IMR-90 (cell line): ENCODE measurements around the gene RAP1GAP2. TPM values are rescaled to one million over a fixed set of nuclear protein-coding genes. Genes with fewer than 3 reads are reported as not detected.

Experiments
- ATAC-seq: fragments of 200-7000 bp; cut with Tn5 transposase; 2 replicates; pipeline ENCODE4 v1.9.1; 2020; ENCODE audit warnings: low read depth, mild to moderate bottlenecking, moderate library complexity
- BruUV-seq: library from RNA; stranded (reverse); fragments of 400-500 nt; replicated peaks from 2 replicates; lab custom pipeline; 2021; lab: Mats Ljungman, UMichigan
- CTCF ChIA-PET: fragments of 300-600 bp; formaldehyde crosslinking; extraction: SDS; loops from one replicate; lab custom pipeline; 2021; ENCODE audit warnings: antibody characterized with exemption; lab: Yijun Ruan, JAX
- POLR2A ChIA-PET: fragments of 300-600 bp; sonication (Branson Sonifier 250); formaldehyde crosslinking; loops from one replicate; lab custom pipeline; 2022; ENCODE audit warnings: antibody characterized with exemption; ENCODE audit not compliant: unreplicated experiment; lab: Charles Lee
- DNase-seq: peaks from one replicate; pipeline ENCODE4 v3.0.0; 2013
- H2AFZ ChIP-seq: replicated peaks from 2 replicates; pipeline ENCODE3; 2013; ENCODE audit warnings: low read length, mild to moderate bottlenecking; ENCODE audit not compliant: poor library complexity
- H2AK5ac ChIP-seq: 2 replicates; pipeline ENCODE4 v1.6.1; 2013; ENCODE audit warnings: low read depth, low read length, inconsistent platforms
- H2AK9ac ChIP-seq: replicated peaks from 2 replicates; pipeline ENCODE3; 2013; ENCODE audit warnings: mild to moderate bottlenecking, low read depth, low read length, moderate library complexity; ENCODE audit not compliant: poor library complexity
- H2BK120ac ChIP-seq: 2 replicates; pipeline ENCODE4 v1.6.1; 2013; ENCODE audit warnings: low read depth, low read length, inconsistent platforms
- H2BK15ac ChIP-seq: 3 replicates; pipeline ENCODE4 v1.6.1; 2013; ENCODE audit warnings: low read depth, low read length, inconsistent platforms
- H2BK20ac ChIP-seq: 2 replicates; pipeline ENCODE4 v1.6.1; 2013; ENCODE audit warnings: low read depth, mild to moderate bottlenecking, inconsistent platforms, low read length, moderate library complexity
- H2BK5ac ChIP-seq: 2 replicates; pipeline ENCODE4 v1.6.1; 2013; ENCODE audit warnings: mild to moderate bottlenecking, low read depth, low read length, inconsistent platforms; ENCODE audit not compliant: poor library complexity, severe bottlenecking
- H3K14ac ChIP-seq: replicated peaks from 2 replicates; pipeline ENCODE4 v1.6.1; 2013; ENCODE audit warnings: low read depth, low read length, inconsistent platforms
- H3K18ac ChIP-seq: 2 replicates; pipeline ENCODE4 v1.6.1; 2013; ENCODE audit warnings: low read depth, low read length, control low read depth
- H3K23ac ChIP-seq: 2 replicates; pipeline ENCODE4 v1.6.1; 2013; ENCODE audit warnings: low read depth, low read length, inconsistent platforms
- H3K27ac ChIP-seq: 2 replicates; pipeline ENCODE4 v1.5.1; 2013; ENCODE audit warnings: mild to moderate bottlenecking, control low read depth, low read length; ENCODE audit not compliant: insufficient read depth
- H3K27me3 ChIP-seq: 2 replicates; pipeline ENCODE4 v1.6.1; 2013; ENCODE audit warnings: low read length; ENCODE audit not compliant: control insufficient read depth, insufficient read depth
- H3K36me3 ChIP-seq: 2 replicates; pipeline ENCODE4 v1.6.1; 2013; ENCODE audit warnings: low read length, mixed read lengths; ENCODE audit not compliant: control insufficient read depth, insufficient read depth
- H3K4ac ChIP-seq: 2 replicates; pipeline ENCODE4 v1.6.1; 2013; ENCODE audit warnings: low read depth, low read length, inconsistent platforms
- H3K4me1 ChIP-seq: 2 replicates; pipeline ENCODE4 v1.6.1; 2013; ENCODE audit warnings: low read length, mixed read lengths; ENCODE audit not compliant: control insufficient read depth, insufficient read depth
- H3K4me2 ChIP-seq: 2 replicates; pipeline ENCODE4 v1.6.1; 2013; ENCODE audit warnings: low read depth, mild to moderate bottlenecking, control low read depth, low read length, moderate library complexity
- H3K4me3 ChIP-seq: 2 replicates; pipeline ENCODE4 v1.5.1; 2013; ENCODE audit warnings: low read depth, mild to moderate bottlenecking, control low read depth, low read length, moderate library complexity; ENCODE audit not compliant: insufficient read depth
- H3K56ac ChIP-seq: 2 replicates; pipeline ENCODE4 v1.6.1; 2013; ENCODE audit warnings: low read length, inconsistent platforms; ENCODE audit not compliant: insufficient read depth; ENCODE audit errors: extremely low read depth
- H3K79me1 ChIP-seq, 2 experiments: 2 replicates each; pipeline ENCODE4 v1.6.1; 2013; ENCODE audit warnings: low read length in 2 of 2, inconsistent platforms in 1 of 2, low read depth in 1 of 2
- H3K9ac ChIP-seq: 2 replicates; pipeline ENCODE4 v1.6.1; 2013; ENCODE audit warnings: low read depth, low read length, control low read depth
- H3K9me1 ChIP-seq: 2 replicates; pipeline ENCODE4 v1.6.1; 2013; ENCODE audit warnings: low read length, inconsistent platforms; ENCODE audit not compliant: insufficient read depth
- H3K9me3 ChIP-seq: 2 replicates; pipeline ENCODE4 v1.6.1; 2013; ENCODE audit warnings: low read length; ENCODE audit not compliant: control insufficient read depth, insufficient read depth
- H4K20me1 ChIP-seq: 2 replicates; pipeline ENCODE4 v1.6.1; 2013; ENCODE audit warnings: low read length, inconsistent platforms; ENCODE audit not compliant: insufficient read depth
- H4K5ac ChIP-seq: 2 replicates; pipeline ENCODE4 v1.6.1; 2013; ENCODE audit warnings: mild to moderate bottlenecking, low read depth, low read length, control low read depth
- H4K8ac ChIP-seq, 2 experiments: 2 replicates each; pipeline ENCODE4 v1.6.1; 2013; ENCODE audit warnings: low read depth in 2 of 2, low read length in 2 of 2, control low read depth in 1 of 2, inconsistent platforms in 1 of 2
- H4K91ac ChIP-seq: 2 replicates; pipeline ENCODE4 v1.6.1; 2013; ENCODE audit warnings: low read depth, low read length, inconsistent platforms; ENCODE audit not compliant: insufficient read depth
- BHLHE40 ChIP-seq: fragments of 150-350 bp; IDR thresholded peaks from 2 replicates; pipeline ENCODE4 v1.6.1; 2016; ENCODE audit warnings: mild to moderate bottlenecking, low read depth, low read length
- CEBPB ChIP-seq: IDR thresholded peaks from 2 replicates; pipeline ENCODE4 v1.6.1; 2012; ENCODE audit warnings: low read depth, low read length, improper control_type of control experiment
- CHD1 ChIP-seq: IDR thresholded peaks from 2 replicates; pipeline ENCODE4 v1.6.1; 2012; ENCODE audit warnings: low read depth, low read length, improper control_type of control experiment
- CTCF ChIP-seq: conservative IDR thresholded peaks from 2 replicates; pipeline ENCODE4 v1.5.1; 2012; ENCODE audit warnings: mild to moderate bottlenecking, low read depth, low read length, improper control_type of control experiment
- FOS ChIP-seq: fragments of 150-350 bp; IDR thresholded peaks from 2 replicates; pipeline ENCODE4 v1.6.1; 2016; ENCODE audit warnings: low read depth, low read length
- MAFK ChIP-seq: IDR thresholded peaks from 2 replicates; pipeline ENCODE4 v1.6.1; 2012; ENCODE audit warnings: low read depth, low read length, improper control_type of control experiment
- MAZ ChIP-seq: IDR thresholded peaks from 2 replicates; pipeline ENCODE4 v1.6.1; 2012; ENCODE audit warnings: low read depth, mild to moderate bottlenecking, low read length, improper control_type of control experiment, moderate library complexity, borderline replicate concordance
- MXI1 ChIP-seq: IDR thresholded peaks from 2 replicates; pipeline ENCODE4 v1.6.1; 2012; ENCODE audit warnings: low read depth, mild to moderate bottlenecking, low read length, moderate library complexity, borderline replicate concordance
- NFE2L2 ChIP-seq: fragments of 150-350 bp; IDR thresholded peaks from 2 replicates; pipeline ENCODE4 v1.6.1; 2016; ENCODE audit warnings: low read depth, mild to moderate bottlenecking, low read length
- POLR2A ChIP-seq: IDR thresholded peaks from 2 replicates; pipeline ENCODE4 v1.6.1; 2012; ENCODE audit warnings: mild to moderate bottlenecking, low read depth, low read length
- RAD21 ChIP-seq: IDR thresholded peaks from 2 replicates; pipeline ENCODE4 v1.6.1; 2012; ENCODE audit warnings: low read length, improper control_type of control experiment
- RCOR1 ChIP-seq: IDR thresholded peaks from 2 replicates; pipeline ENCODE4 v1.6.1; 2012; ENCODE audit warnings: mild to moderate bottlenecking, low read length, improper control_type of control experiment; ENCODE audit not compliant: insufficient replicate concordance
- RFX5 ChIP-seq: IDR thresholded peaks from 2 replicates; pipeline ENCODE4 v1.8.0; 2012; ENCODE audit warnings: low read depth, mild to moderate bottlenecking, low read length, moderate library complexity
- SMC3 ChIP-seq: fragments of 150-350 bp; IDR thresholded peaks from 2 replicates; pipeline ENCODE4 v1.6.1; 2016; ENCODE audit warnings: low read depth, mild to moderate bottlenecking, antibody characterized with exemption, low read length, moderate library complexity
- USF2 ChIP-seq: fragments of 150-350 bp; IDR thresholded peaks from 2 replicates; pipeline ENCODE4 v1.6.1; 2017; ENCODE audit warnings: mild to moderate bottlenecking, antibody characterized with exemption, low read length, low read depth
- WGBS, 2 experiments: methylation state at CpG; one replicate each; pipeline versions ENCODE4 v1.1.5 to v1.1.7; 2013; ENCODE audit warnings: missing lambda C conversion rate in 2 of 2; ENCODE audit not compliant: insufficient read length in 1 of 2; ENCODE audit errors: extremely low coverage in 2 of 2; 5-methylcytosine and 5-hydroxymethylcytosine counted together
- dilution Hi-C: fragments of 300-500 bp; cut with HindIII; formaldehyde crosslinking; loops from one replicate; pipeline ENCODE4 v1.14.3; 2018; ENCODE audit warnings: low sequenced_read_pairs; ENCODE audit not compliant: unreplicated experiment
- in situ Hi-C: fragments of 300-500 bp; cut with MboI; formaldehyde crosslinking; loops from 3 replicates; pipeline ENCODE4 v1.14.3; 2019; ENCODE audit warnings: low sequenced_read_pairs, inconsistent platforms, mixed read lengths
- intact Hi-C: fragments of 100-400 bp; cut with micrococcal nuclease; formaldehyde crosslinking; loops from 2 replicates; pipeline ENCODE4 v1.10.0; 2022
- polyA plus RNA-seq, 3 experiments: library from polyadenylated mRNA; depleted of rRNA; stranded (reverse); fragments of >200 nt; gene quantifications; 2 replicates each; pipeline ENCODE4 v1.2.3, GENCODE V29; 2012; ENCODE audit warnings: low replicate concordance in 1 of 3
- total RNA-seq: library from RNA; depleted of rRNA; stranded (reverse); fragments of >200 nt; gene quantifications from 2 replicates; pipeline ENCODE4 v1.2.3, GENCODE V29; 2012
- TF ChIP-seq, protein P1 (sequence below): fragments of 150-350 bp; IDR thresholded peaks from 2 replicates; pipeline ENCODE4 v1.6.1; 2016; ENCODE audit warnings: low read depth, mild to moderate bottlenecking, low read length, moderate library complexity, borderline replicate concordance

The RAP1GAP2 gene
- total and polyA plus RNA-seq, 2 of the 4 experiments (the other 2 are of a cell fraction), result 5.7 to 7.5 TPM

GRCh38 chr17:2948721-2949468, 152.7 kb downstream of the RAP1GAP2 start:
- dilution Hi-C loops (no loop called here), intact Hi-C loops (no loop called here), in situ Hi-C loops (no loop called here)
- Histone ChIP-seq H3K18ac (no peak overlapping the region), H2BK5ac (no peak overlapping the region), H3K36me3 (no peaks in the 10 kb centered on the region), H4K5ac (no peak overlapping the region), H3K9ac (no peak overlapping the region), H3K79me1 (peaks cover 0 to 3% of the 10 kb centered on the region in 2 experiments; a peak in 1 of 4 replicates), H3K4ac (no peak overlapping the region), H3K9me1 (no peaks in the 10 kb centered on the region), H3K14ac (no peak overlapping the region), H3K56ac (no peak overlapping the region), H3K27me3 (no peaks in the 10 kb centered on the region), H3K9me3 (no peaks in the 10 kb centered on the region), H2AK5ac (no peak overlapping the region), H4K20me1 (no peaks in the 10 kb centered on the region), H2BK15ac (no peak overlapping the region), H2AK9ac (no peak overlapping the region), H3K23ac (no peak overlapping the region), H2BK20ac (no peak overlapping the region), H3K4me3 (no peak overlapping the region), H3K4me1 (0 out of 2 replicates have a peak, but pooled peaks cover 1% of the 10 kb centered on the region), H4K8ac (no peak overlapping the region), H2AFZ (no peak overlapping the region), H4K91ac (no peak overlapping the region), H3K27ac (no peak overlapping the region), H2BK120ac (no peak overlapping the region), H3K4me2 (no peak overlapping the region)
- ChIA-PET CTCF (no interaction called here), POLR2A (no interaction called here)
- ATAC-seq (no peak), DNase-seq (no peak)
- TF ChIP-seq, protein P1, sequence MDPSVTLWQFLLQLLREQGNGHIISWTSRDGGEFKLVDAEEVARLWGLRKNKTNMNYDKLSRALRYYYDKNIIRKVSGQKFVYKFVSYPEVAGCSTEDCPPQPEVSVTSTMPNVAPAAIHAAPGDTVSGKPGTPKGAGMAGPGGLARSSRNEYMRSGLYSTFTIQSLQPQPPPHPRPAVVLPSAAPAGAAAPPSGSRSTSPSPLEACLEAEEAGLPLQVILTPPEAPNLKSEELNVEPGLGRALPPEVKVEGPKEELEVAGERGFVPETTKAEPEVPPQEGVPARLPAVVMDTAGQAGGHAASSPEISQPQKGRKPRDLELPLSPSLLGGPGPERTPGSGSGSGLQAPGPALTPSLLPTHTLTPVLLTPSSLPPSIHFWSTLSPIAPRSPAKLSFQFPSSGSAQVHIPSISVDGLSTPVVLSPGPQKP, result no peak
- TF ChIP-seq RFX5 (no peak), CHD1 (no peak), FOS (no peak), RAD21 (no peak), BHLHE40 (no peak), POLR2A (no peak), RCOR1 (no peak), MAFK (no peak), CTCF (no peak), NFE2L2 (no peak), SMC3 (no peak), MXI1 (no peak), USF2 (no peak), CEBPB (no peak), MAZ (no peak)
- 71% methylated on average over 10 of the region's 19 CpGs; no CpG with 5 or more reads in 1 of the 2 experiments for WGBS, 2 experiments
- BruUV-seq, result no TSS peak
